Measurements from ENCODE around the gene EPHB3.

Gene EPHB3

DNA sequence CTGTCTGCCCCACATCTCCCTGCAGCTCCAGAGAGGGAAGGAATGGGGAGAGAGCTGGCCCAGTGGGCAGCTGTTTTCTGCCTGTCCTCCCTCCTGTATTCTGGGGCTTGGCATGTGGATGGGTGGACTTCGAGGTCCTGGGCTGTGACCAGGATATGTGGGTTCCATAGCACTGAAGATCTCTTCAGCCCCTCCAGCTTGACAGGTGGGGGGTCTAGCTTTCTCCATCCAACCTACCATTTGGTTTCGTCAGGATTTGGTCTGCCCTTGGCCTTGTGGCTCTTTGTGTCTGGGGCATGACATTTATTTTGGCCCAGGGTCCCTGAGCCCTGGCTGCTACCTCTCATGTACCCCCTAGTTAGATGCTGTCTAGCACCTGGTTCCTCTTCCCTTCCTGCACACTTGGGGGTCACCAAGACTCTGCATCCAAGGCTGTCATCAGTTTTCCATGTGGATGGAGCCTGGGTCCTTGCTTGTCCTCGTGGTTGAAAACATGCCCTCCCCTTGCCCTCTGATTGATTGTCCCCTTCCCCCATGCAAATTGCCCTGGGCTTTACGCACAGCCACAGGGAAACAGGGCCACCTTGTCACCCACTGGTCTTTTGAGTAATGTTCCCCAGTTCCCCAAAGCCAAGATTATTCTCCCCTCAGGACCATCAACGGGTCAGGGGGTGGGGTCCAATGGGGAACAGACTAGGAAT is 3.2 kb downstream of the EPHB3 start:
- DNase-seq = no peak

- DNase-seq = no peak
Measured at GRCh38 chr3:184565421-184566211, 4.0 kb downstream of the EPHB3 start.

DNA sequence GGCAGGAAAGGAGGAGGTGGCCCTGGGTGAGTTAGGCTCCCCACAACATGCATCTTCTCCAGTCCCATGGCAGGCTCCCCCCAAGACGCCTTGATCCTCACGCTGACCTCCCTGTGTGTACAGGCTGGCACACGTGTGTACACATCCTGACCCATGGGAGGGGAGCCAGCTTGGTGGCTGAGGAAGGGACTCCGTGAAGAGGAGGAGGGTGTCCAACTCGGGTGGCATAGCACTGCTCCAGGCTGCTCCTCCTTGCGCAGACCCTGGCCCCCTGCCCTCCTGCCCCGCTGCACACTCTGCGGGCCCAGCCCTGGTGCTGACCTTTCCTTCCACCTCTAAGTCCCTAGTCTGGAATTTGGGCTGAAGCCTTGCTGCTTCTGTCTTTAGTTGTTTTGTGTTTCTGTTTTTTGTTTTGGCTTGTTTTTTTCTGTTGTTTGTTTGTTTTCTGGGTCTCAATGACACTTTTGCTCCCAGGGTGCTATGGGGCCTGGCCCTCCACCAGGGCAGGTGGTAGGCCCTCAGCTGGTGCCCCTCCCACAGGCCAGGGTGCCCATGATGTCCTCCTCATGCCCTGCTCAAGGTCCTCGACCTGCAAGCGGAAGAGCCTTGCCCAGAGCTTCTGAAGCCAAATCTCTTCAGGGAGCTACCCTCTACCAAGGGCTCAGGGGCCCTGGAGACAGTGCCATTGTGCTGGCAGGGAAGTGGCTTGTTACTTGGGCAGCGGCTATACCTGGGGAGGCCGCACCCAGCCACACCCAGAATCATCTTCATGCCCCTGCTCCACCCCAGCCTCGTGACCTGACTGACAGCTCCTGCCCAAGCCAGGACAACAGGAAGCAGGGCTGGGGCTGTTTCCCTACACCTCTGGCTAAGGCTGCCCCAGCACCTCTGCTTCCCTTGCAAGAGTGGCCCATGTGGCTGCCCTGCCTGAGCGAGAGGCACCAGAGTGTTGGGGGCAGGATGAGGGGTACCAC is 5.1 kb downstream of the EPHB3 start:
- no peak for DNase-seq

DNA sequence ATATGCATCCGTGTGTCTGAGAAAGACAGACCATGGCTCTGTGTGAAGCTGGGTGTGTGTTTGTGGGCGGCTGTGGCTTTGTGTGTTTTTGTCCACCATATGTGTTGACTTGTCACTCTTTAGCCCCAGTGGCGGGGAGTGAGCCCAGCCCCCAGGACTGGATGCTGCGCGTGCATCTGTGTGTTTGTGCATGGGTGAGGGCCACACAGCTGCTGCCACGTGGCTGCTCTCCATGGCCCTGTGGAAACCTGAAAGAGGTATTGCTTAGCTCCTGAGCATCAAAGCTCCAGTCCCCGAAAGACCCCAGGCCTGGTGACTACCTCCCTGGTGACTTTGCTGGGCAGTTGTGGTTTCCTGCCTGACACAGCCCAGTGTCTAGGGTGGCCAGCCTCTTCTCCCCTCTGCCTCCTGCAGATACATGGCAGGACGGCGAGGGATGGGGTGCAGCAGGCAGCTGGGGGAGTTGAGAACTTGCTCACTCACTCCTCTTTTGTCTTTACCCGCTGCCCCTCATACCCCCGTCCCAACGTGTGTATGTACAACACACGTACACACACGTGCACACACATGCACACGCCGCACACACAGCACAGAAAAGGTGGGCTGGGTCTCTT is 6.5 kb downstream of the EPHB3 start:
- DNase-seq = no peak

- no peak for DNase-seq
Measured at GRCh38 chr3:184568560-184568923, 7.0 kb downstream of the EPHB3 start.

GRCh38 chr3:184568924-184569829 is 7.6 kb downstream of the EPHB3 start:
- no peak for DNase-seq

DNA sequence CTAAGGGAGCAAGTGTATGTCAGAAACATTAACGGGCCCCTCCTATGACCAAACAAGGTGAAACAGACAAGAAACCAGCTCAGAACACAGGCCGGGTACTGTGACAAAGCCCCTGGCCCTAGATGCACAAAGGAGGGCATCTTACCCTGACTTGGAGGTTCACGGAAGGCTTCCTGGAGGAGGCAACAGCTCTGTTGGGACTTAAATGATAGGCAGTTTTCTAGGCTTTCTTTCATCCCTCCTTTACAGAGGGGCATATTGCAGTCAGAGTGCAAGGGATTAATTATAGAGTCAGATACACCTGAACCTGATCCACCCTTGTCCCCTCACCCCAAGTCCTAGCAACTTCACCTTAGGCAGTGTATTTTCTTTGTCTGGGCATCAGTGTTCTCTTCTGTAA is 8.4 kb downstream of the EPHB3 start:
- no peak for DNase-seq

- DNase-seq = no peak
Measured at GRCh38 chr3:184570489-184570888, 8.9 kb downstream of the EPHB3 start.

- no peak for DNase-seq
Measured at GRCh38 chr3:184571750-184572377, 10.3 kb downstream of the EPHB3 start.

GRCh38 chr3:184572633-184573270 is 11.2 kb downstream of the EPHB3 start:
- DNase-seq = no peak

DNA sequence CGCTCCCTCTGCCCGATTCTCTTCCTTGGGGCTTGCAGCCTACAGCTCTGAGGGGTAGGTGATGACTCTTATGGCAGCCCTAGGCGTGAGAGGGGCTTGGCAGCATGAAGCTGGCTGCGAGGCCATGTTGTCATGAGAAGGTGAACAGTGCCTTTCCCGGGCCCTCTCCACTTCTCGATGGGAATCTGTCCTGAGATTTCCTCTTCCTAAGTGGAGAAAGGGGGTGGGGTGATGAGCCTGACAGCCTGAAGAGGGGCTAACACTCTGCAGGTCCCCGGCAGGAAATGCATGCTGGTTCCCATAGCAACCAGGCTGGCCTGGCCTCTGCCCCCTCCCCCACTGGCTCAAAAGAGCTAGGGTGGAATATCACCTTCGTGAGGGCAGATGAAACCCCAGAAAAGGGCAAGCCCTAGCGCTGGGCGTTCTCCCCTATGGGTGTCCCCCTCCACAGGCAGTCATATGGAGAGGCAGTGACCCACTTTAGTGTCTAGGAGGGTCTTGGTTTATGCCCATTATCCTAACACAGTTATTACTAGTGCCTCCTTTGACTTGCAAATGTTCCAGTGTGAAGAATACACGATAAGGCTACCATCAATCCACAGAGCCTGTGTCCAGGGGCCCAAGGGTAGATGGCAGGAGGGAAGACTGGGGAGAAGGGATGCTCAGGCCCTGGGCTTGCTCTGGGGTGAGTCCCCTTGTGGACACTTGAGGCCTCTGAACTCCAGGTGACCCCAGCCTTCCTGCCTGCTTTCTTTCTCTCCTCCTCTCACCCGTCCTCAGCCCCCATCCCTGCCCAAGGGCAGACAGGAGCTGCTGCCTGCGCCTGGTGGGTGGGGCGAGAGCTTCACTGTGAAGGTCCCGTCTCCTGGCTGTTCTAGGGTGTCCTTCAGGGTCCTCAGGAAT is 13.2 kb downstream of the EPHB3 start:
- DNase-seq = no peak

DNA sequence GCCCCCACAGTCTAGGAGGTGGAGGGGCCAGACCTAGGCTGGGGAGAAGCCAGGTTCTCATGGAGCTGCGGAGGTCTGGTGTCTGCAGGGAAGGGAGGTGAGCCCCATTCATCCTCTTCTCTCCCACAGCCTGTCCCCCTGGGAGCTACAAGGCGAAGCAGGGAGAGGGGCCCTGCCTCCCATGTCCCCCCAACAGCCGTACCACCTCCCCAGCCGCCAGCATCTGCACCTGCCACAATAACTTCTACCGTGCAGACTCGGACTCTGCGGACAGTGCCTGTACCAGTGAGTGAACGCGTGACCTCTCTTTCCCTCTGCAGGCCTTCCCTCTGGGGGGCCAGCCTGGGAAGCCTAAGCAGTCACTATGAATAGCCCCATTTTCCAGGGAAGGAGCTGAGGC is 14.1 kb downstream of the EPHB3 start:
- DNase-seq = no peak

DNA sequence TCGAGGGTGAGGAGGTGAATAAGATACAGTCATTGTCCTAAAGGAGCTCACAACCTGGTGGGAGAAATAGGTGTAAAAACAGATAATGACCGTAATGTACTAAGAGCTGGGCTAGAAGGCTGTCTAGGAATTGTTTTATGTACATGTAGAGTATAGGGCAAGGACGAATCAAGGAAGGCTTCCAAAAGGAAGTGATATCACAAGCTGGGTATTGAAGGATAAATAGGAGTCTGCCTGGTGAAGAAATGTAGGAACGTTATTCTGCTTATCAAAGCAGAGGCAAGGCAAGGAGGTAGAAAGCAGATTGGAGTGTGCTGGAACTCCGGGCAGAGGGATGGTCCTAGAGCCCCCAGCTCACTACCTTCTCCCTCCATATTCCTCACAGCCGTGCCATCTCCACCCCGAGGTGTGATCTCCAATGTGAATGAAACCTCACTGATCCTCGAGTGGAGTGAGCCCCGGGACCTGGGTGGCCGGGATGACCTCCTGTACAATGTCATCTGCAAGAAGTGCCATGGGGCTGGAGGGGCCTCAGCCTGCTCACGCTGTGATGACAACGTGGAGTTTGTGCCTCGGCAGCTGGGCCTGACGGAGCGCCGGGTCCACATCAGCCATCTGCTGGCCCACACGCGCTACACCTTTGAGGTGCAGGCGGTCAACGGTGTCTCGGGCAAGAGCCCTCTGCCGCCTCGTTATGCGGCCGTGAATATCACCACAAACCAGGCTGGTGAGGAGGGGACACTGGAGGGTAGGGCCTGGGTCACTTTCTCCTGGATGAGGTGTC is 15.1 kb downstream of the EPHB3 start:
- no peak for DNase-seq

DNA sequence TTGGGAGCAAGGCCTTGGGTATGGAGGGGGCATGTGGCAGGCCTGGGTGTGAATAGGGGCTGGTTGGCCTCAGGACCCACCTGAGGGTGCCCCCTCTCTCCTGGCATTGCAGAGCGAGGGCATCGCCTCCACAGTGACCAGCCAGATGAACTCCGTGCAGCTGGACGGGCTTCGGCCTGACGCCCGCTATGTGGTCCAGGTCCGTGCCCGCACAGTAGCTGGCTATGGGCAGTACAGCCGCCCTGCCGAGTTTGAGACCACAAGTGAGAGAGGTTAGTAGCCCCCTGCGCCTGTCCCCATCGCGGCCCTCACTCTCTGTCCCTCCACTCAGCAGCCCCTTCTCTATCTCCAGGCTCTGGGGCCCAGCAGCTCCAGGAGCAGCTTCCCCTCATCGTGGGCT is 16.0 kb downstream of the EPHB3 start:
- no peak for DNase-seq

DNA sequence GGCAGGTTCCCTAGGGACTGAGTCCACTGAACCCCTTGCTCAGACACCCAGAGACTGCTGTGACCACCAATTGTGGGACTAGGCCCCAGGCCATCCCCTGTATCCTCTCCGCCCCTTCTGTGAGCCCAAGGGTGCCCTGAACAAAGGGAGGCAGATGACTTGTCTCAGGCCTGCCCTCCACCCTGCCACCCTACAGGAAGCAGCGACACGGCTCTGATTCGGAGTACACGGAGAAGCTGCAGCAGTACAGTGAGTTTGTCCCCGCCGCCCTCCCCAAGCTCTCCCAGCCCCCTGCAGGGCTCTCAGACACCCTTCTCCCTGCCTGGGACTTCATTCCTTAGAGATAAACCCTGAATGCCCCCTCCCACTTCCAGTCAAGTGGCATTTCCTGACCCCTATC is 16.6 kb downstream of the EPHB3 start:
- no peak for DNase-seq

- DNase-seq = no peak
Measured at GRCh38 chr3:184578822-184579221, 17.2 kb downstream of the EPHB3 start.

GRCh38 chr3:184579513-184579912 is 17.9 kb downstream of the EPHB3 start:
- DNase-seq = no peak

GRCh38 chr3:184580376-184580775 is 18.8 kb downstream of the EPHB3 start:
- no peak for DNase-seq

DNA sequence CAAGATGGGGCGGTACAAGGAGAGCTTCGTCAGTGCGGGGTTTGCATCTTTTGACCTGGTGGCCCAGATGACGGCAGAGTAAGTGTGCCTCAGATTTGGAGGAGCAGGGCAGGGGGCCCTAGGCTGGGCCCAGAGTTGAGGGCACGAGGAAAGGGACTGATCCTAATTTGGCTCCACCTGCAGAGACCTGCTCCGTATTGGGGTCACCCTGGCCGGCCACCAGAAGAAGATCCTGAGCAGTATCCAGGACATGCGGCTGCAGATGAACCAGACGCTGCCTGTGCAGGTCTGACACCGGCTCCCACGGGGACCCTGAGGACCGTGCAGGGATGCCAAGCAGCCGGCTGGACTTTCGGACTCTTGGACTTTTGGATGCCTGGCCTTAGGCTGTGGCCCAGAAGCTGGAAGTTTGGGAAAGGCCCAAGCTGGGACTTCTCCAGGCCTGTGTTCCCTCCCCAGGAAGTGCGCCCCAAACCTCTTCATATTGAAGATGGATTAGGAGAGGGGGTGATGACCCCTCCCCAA is 19.8 kb downstream of the EPHB3 start:
- DNase-seq = no peak
